Stimulated activated CD8-positive, alpha-beta memory T cell treated with anti-CD3 and anti-CD28 coated beads, Interleukin-15, amount 100 ng/mL, for 4 hours (primary cell): ENCODE measurements around the gene PTPN4.
A peak's percentile ranks its signal among the peaks of the same experiment; 100 is the strongest.
"Not testable (repeated sequence)": the region's sequence is repeated elsewhere in the genome, so short reads cannot be mapped to it uniquely, and the experiment has no call there.

ENCODE experiments used
- DNase-seq, 2 donors: peaks; one replicate each; pipeline ENCODE4 v3.0.0-alpha.2; 2020; ENCODE audit warnings: low read depth in 2 of 2

Gene PTPN4

DNA sequence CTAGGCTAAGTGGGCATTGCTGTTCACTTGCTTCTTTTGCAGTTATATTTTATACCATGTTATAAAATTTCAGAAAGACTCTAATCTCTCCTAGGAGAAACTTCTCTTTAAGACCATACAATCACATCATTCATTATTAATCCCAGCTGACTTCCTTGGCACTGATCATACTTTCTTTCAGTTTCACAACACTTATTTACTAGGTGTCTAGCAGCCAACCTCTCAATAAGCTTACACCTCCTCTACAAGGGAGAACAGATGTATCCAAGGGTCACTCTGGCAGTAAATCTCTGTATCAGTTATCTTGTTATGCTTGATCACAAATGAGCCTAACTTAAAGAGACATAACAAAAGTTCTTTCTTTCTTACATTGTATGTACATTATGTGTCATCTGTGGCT lies 183.3 kb downstream of the PTPN4 start:
- no peak for DNase-seq

DNA sequence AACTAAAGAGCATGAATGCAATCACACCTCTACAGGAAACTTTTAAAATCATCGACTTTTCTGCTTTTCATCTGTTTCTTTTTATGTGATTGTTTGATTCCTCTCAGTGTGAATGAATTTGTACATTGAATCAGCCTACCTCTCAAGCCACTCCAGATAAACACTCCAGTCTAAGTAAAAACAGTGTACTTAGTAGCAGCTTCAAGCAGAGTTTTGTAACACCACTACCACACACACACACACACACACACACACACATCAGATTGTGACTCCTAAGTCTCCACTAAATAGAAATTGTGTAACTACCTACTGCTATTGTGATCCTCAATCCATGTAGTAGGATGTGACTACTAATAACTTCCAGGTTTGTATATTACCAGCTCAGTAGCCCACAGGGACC lies 187.8 kb downstream of the PTPN4 start:
- no peak for DNase-seq

DNA sequence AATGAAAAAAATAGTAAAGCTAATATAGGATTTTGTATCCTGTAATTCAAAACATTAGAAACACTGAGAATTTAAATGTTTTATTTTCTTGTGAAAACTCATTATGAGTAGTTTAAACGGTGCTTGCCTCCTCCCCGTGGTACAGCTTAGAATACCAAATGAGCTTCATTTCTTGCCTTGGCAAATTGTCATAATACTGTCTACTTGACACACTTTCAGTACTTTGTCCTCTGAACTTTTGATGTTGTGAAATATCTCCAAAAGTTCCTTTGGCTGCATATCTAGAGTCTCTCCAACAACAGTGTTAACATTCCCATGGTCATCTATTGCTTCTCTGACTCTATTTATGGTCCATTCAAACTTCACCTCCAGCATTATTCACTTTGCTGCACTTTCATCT lies 191.2 kb downstream of the PTPN4 start:
- DNase-seq: no peak

DNA sequence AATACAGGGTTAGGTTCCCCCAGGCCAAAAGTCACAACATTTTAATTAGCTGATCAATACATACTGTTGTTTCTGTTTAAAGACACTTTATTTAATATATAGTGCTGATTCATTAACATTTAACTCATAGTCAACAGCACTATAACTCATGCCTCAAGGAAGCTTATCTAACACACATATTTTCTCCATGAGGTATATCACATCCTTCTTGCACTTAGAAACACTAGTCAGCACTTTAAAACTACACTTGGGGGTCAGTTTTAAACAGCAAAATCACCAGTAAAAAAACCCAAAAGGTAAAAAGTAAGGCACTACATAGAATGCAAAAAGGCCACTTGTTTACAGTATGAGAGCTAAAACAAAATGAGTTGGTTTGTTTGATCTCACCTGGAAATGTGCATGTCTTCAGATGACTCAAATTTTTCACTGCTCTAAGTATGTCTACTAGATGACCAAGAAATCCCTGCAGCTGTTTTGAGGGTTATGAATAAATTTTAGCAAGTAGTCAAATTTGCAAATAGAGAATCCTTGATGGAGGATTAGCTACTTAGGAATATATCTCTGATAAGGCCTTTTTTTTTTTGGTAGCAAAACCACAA lies 199.0 kb downstream of the PTPN4 start:
- DNase-seq: no peak

DNA sequence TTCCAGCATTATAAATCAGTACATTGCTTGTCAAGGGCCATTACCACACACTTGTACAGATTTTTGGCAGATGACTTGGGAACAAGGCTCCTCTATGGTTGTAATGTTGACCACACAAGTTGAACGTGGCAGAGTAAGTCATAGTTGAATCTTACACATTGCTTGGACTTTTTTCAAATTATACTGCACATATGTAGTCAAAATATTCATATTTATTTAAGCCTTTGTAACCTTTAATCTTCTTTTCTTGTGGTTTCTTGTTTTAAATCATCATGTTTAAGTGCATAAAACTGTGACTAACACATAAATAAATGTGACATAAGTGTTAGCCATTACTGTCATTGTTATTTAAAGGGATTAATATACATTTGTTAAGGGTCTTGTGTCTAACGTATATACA lies 201.1 kb downstream of the PTPN4 start:
- DNase-seq: no peak

DNA sequence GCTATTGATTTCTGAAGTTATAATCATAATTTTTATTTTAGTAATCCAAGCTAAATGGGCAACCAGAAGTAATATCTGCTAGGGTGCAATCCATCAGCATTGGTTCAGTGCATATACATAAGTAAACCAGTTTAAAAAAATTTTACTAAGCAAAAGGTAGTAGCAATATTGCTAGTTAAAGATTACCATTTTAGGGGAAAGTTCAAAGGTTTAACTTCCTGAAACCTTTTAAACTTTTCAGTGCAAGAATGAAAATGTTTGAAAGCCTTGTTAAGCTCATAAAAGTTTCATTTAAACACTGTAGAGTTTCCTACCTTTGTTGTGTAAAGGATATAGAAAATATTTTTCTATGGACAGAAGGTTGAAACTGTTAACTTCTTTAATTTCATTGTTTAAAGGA lies 222.2 kb downstream of the PTPN4 start:
- DNase-seq: no peak

DNA sequence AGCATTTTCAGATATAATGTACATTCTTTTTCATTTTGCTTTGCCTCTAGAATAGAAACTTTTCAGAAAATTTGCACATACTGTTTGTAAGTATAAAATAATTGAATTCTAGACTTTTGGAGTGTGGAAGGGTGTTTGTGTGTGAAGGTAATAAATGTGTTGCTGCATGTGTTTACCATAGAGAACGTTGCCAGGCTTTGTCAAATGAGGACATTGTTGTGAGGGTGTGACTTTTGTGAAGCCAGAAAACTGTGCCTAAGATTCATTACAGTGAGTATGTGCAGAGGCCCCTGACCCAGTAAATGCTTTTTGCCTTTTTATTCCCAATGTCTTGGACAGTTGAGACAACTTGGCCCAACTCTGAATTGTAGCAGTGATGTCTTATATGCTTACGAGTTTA lies 222.8 kb downstream of the PTPN4 start:
- DNase-seq: no peak

DNA sequence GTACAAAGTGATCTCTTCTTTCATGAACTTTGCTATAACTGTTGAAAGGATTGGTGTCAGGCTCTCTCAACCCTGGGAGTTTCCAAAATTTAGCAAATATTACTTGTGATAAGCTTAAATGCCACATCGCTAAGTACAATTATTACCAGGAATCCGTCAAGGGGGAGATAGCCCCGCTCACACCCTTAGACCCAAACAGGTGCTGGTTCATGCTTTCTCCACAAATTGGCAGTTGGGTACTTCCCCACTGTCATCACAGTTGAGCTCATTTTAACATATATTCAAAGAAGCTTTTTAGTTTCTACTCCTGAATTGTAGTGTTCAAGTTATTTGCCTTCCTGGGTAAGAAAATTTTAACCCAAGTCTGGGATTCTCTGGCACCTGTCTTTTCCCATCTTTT lies 223.4 kb downstream of the PTPN4 start:
- DNase-seq: no peak

DNA sequence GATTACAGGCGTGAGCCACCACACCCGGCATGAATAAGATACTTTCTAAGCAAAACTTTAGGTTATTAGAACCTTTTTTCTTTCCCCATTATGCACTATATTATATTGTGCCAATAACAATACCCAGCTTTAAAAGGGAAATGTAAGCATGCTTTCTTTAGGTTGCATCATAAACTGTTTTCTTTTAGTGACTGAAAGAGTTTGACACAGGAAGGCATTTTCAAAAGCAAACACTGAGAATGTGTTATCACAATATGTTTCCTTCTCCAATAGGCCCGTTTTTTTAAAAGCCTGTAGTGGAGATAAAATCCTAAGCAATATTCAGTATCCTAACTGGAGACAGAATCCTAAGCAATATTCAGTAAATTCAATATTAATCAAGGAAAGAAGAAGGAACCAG lies 236.4 kb downstream of the PTPN4 start:
- DNase-seq: no peak

DNA sequence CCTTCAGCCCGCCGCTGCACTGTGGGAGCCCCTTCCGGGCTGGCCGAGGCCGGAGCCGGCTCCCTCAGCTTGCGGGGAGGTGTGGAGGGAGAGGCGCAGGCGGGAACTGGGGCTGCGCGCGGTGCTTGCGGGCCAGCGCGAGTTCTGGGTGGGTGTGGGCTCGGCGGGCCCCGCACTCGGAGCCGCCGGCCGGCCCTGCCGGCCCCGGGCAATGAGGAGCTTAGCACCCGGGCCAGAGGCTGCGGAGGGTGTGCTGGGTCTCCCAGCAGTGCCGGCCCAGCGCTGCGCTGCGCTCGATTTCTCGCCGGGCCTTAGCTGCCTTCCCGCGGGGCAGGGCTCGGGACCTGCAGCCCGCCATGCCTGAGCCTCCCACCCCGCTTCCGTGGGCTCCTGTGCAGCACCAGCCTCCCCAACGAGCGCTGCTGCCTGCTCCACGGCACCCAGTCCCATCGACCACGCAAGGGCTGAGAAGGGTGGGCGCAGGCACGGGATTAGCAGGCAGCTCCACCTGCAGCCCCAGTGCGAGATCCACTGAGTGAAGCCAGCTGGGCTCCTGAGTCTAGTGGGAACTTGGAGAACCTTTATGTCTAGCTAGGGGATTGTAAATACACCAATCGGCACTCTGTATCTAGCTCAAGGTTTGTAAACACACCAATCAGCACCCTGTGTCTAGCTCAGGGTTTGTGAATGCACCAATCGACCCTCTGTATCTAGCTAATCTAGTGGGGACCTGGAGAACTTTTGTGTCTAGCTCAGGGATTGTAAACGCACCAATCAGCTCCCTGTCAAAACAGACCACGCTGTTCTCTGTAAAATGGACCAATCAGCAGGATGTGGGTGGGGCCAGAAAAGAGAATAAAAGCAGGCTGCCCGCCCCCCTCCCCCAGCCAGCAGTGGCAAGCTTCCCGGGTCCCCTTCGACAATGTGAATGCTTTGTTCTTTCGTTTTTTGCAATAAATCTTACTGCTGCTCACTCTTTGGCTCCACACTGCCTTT lies 237.5 kb downstream of the PTPN4 start:
- not testable (repeated sequence) for DNase-seq

DNA sequence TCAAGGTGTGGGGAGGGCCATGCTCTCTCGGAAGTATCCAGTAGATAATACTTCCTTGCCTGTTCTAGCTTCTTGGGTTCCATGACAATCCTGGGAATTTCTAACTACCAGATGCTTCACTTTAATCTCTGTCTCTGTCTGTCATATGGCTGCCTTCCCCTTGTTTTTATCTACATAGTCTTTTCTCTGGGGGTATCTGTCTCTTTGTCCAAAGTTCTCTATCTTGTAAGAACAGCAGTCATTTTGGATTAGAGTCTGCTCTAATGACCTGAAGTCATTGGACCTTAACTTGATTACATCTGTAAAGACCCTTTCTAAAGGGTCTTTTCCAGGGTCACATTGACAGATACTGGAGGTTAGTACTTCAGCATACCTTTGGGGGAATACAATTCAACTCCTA lies 241.7 kb downstream of the PTPN4 start:
- no peak for DNase-seq

DNA sequence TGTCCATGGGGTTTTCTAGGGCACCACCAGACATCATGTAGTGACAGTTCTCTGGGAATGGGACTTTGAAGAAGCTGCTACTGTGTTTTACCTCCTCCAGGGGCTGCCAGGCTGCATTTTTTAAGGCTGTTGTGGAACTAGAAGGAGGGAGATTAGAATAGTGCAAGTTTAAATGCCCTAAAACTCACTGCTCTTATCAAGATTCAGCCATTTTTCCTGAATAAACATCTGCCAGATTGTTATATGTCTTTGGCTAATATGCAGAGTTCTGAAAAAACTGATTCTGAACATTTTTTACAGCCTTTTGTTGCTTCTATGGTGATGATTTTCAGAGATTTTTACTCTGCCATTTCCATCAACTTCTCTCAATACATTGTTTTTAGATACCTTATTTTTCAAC lies 244.5 kb downstream of the PTPN4 start:
- DNase-seq: no peak

DNA sequence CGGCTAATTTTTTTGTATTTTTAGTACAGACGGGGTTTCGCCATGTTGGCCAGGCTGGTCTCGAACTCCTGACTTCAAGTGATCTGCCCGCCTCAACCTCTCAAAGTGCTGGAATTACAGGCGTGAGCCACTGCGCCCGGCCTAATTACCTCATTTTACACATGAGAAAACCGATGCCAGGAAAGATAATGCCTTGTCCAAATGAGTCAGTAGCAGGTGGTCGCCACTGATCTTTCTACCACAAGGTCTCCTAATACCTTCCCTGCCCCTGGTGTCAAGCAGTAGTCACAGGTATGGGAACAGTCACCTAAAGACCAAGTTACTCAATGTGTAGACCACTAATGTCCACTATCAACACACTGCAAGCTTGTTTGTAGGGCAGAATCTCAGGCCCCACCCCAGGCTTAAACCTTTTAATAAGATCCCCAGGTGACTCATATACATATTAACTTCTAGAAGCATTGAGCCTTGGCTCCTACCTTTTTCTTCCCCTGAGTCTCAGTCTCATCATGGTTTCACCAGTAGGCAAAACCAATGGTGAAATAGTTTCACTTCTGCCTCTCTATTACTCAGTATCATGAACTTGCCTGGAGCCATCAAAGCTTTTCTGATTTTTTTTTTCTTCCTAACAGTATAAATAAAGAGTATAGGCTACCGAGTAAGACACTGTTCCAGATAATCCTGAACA lies 246.3 kb downstream of the PTPN4 start:
- DNase-seq: no peak

DNA sequence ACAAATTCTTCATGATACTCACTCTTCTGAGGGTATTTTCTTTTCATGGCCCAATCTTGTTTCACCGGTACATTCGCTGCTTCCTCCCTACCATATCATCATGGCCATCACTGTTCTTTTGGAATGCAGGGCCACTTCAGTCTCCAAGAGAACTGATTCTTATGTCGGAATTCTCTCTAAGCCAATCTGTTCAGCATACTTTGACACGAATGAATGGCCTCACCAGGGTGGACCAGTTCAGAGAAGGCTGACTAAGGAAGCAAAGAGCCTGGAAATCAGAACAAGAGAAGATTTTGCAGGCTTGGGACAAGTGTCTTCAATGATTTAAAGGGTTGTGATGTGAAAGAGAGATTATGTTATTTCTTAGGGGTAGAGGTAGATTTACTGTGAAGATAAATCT lies 248.1 kb downstream of the PTPN4 start:
- no peak for DNase-seq

DNA sequence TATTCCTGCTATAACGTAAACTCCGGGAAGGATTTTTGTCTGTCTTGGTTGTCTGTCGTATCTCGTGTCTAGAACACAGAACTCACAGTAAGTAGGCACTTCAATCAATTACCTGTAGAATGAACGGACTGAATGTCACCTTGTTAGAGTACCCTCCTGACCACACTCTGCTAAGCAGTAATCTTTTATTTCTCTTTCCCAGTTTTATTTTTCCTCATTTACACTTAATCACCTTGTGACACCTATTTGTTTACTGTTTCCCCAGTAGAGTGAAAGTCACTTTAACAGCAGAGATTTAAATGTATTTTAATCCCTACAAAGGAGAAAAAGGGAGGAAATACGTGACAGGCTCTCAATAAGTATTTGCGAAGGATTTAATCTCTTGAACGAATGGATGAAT lies 252.6 kb downstream of the PTPN4 start:
- DNase-seq: no peak

DNA sequence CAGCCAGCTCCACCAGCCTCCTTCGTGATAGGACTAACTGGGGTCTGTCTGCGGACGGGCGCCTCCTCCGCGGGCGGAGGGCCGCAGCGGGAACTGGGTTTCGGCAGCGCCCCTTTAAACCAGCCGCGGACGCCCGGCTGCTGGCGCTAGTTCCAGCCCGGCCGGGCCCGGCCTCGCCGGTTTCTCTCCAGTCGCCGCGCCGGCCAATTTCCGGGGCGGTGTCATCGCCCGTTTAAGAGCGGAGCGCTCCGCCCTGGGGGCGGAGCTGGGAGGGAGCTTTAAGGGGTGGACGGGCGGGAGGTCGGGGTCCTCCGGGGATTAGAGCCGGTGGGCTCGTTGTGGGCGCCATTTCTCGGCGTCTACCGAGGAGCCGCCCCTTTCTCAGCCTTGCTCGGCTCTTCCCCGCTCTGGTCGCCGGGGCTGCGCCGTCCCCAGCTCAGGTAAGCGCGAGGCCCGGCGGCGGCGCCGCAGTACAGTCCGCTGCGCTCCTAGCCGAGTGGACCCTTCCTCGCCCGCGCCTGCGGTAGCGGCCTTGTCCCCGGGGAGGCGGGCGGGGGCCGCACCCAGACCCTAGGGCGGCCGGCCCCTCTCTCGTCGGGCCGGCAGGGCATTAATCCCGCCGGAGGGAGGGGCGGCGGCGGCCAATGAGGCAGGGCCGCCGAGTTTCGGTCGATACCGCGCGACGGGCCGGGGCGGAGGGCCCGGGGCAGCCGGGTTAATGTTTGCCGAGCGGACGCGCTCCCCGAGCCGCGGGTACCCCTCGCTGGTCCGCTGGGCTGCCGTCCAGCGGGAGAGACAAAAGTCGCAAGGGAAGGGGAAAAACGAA lies 253.3 kb downstream of the PTPN4 start, which contains the start of gene EPB41L5:
Gene EPB41L5, plus strand, starts transcription at position 307 of the 826 bp plus-strand sequence. CDS start 6,008 bp downstream, outside the sequence.
- DNase-seq: peak; percentile 44 to 72

DNA sequence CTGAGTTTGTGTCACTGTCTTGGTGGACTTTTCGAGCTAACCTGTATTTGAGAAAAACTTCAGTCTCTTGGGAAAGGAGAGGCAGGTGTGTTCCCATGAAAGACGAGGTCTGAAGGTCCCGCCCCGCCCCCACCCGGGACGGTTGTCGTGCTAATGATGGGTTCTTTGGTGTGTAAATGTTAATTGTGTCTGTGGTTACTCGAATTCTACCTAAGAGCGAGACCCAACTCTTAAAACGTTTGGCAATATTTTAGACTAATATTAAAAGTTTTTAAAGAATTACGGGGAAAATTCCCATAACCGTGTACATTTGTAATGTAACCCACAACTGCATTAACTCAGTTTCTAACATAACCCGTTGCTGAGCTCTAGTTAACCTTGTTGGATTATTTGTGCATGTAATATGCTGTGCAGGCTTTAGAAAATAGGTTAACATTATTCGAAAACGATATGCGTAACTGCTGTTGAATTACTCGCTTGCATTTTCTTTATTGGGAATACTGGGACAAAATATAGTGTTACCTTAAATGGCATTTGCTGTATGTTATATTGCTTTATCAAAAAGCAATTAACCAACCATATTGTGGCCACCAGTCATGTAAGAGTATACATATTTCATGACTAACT lies 254.0 kb downstream of the PTPN4 start:
- no peak for DNase-seq

DNA sequence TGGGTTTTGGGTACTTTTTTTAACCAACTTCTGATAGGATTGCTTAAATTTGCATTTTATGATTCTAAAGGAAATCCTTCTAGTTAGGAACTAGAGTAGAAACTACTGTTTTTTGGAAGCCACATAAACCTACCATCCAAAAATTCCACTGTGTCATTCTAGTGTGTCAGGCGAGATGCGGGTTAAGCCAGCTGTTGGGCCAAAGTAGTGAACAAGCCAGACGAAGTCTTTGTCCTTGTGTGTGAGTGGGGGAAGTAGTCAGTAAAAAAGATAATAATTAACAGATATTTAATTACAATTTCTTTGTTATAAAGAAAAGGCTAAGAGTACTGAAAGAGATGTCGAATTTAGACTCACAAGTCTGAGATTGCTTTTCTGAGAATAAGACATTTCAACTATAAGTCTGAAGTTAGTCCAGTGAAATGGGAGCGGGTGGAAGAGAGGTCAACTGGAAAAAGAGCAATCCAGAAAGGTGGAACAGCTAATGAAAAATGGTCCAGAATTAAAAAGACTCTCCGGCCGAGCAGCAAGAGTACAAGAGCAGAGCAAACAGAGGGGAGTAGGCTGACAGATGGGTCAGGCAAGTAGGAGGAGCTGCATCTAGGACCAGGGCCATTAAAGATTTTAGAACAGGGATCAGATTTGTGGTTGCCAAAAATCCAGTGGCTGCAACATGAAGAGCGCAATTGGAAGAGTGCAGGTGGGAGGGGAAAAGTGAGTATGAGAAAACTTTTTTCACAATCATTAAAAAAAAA lies 254.7 kb downstream of the PTPN4 start:
- DNase-seq: no peak

DNA sequence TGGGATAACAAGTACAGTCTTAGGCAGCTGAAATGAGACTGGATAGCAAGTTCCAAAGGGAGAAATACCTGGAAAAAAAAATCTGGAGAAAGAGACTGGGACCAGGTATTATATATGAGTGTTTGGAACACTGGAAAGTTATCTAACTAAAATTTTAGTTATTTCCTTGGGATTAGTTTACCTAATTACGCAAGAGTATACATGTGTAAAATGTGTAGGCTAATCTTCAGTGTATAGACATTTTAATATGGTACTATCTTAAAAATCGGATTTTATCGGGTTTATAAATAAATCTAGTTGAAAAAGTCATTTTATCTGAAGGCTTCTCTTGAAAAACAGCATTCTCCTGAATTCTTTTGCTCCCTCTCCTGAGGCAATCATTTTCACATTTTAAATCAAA lies 257.1 kb downstream of the PTPN4 start:
- no peak for DNase-seq

DNA sequence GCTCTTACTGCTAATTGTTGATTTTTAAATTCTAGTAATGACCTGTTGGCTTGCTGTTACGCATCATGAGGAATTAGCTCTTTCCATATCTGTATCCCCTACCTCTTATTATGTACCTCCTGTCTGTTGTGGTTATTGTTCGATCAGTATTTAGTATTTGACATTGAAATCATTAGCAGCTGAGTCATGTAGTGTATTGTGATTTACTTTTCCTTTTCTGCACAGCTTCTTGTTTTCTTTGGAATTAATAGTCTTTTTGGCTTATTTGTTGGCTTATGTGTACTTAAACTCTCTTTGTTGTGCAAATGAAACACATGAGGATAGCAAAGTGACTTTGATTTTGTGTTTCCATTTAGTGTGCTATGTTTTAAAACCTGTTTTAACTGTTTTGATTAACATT lies 257.5 kb downstream of the PTPN4 start:
- no peak for DNase-seq
